DMS114 treated with DMSO at 0.1 percent for 48 hours (cell line): ENCODE data around the gene PABPC1L2A.
"Not testable (repeated sequence)": the region's sequence is repeated elsewhere in the genome, so short reads cannot be mapped to it uniquely, and the experiment has no call there.

Experiments
- DNase-seq: peaks from one replicate; lab custom pipeline; 2025; ENCODE audit not compliant: unreplicated experiment; lab: John Stamatoyannopoulos, UW

The PABPC1L2A gene

GRCh38 chrX:73079024-73079562 is at the start of gene PABPC1L2A:
Gene PABPC1L2A, minus strand, starts transcription at chrX:73079512. Its CDS starts 126 bp downstream, at chrX:73079386.
- not testable (repeated sequence) for DNase-seq

GRCh38 chrX:73127700-73128241 is 48.5 kb upstream of the PABPC1L2A start:
- peak; percentile 5 for DNase-seq

GRCh38 chrX:73126240-73126639 is 46.9 kb upstream of the PABPC1L2A start:
- DNase-seq: no peak

GRCh38 chrX:73099505-73099904 is 20.2 kb upstream of the PABPC1L2A start:
- not testable (repeated sequence) for DNase-seq

GRCh38 chrX:73086766-73087165 is 7.5 kb upstream of the PABPC1L2A start:
- not testable (repeated sequence) for DNase-seq

GRCh38 chrX:73079884-73080283 is 572 bp upstream of the PABPC1L2A start:
- not testable (repeated sequence) for DNase-seq

- DNase-seq: not testable (repeated sequence)
These were observed 715 bp downstream of the PABPC1L2A start for GRCh38 chrX:73078597-73078996.

- no peak for DNase-seq
These were observed 2.5 kb downstream of the PABPC1L2A start for GRCh38 chrX:73076838-73077237.

GRCh38 chrX:73069365-73070035 is 9.8 kb downstream of the PABPC1L2A start:
- DNase-seq: no peak

GRCh38 chrX:73068467-73069364 is 10.6 kb downstream of the PABPC1L2A start:
- DNase-seq: no peak

GRCh38 chrX:73067761-73068466 is 11.4 kb downstream of the PABPC1L2A start:
- DNase-seq: not testable (repeated sequence)

GRCh38 chrX:73028876-73029275 is 50.4 kb downstream of the PABPC1L2A start:
- DNase-seq: no peak
